HG03521 (cell line): ENCODE measurements around the gene NRXN3.

Source experiments
- ATAC-seq: cut with Tn5 transposase; IDR thresholded peaks from one replicate; pipeline ENCODE4 v1.9.1; 2021; ENCODE audit warnings: mild to moderate bottlenecking, moderate library complexity; ENCODE audit not compliant: unreplicated experiment

Gene NRXN3

DNA sequence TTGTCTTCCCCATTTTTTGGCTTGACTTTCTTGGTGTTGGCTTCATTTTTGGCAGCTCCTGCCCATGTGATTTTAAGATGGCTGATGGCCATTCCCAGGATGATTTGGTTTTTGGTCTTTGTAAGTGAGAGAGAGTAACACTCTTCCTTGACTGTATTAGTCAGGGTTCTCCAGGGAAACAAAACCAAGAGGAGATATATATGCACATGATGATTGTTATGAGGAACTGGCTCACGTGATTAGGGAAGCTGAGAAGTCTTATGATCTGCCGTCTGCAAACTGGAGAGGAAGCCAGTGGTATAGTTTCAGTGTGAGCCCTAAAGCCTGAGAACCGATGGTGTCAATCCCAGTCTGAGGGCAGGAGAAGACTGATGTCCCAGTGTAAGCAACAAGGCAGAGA lies 146.6 kb downstream of the NRXN3 start:
- ATAC-seq = no peak

- ATAC-seq = no peak
Measured at GRCh38 chr14:78319406-78319805, 149.2 kb downstream of the NRXN3 start.

GRCh38 chr14:78319887-78320635 lies 149.9 kb downstream of the NRXN3 start:
- ATAC-seq = no peak

- no peak for ATAC-seq
Measured at GRCh38 chr14:78324353-78324752, 154.2 kb downstream of the NRXN3 start.

GRCh38 chr14:78325911-78326310 lies 155.7 kb downstream of the NRXN3 start:
- ATAC-seq = no peak

DNA sequence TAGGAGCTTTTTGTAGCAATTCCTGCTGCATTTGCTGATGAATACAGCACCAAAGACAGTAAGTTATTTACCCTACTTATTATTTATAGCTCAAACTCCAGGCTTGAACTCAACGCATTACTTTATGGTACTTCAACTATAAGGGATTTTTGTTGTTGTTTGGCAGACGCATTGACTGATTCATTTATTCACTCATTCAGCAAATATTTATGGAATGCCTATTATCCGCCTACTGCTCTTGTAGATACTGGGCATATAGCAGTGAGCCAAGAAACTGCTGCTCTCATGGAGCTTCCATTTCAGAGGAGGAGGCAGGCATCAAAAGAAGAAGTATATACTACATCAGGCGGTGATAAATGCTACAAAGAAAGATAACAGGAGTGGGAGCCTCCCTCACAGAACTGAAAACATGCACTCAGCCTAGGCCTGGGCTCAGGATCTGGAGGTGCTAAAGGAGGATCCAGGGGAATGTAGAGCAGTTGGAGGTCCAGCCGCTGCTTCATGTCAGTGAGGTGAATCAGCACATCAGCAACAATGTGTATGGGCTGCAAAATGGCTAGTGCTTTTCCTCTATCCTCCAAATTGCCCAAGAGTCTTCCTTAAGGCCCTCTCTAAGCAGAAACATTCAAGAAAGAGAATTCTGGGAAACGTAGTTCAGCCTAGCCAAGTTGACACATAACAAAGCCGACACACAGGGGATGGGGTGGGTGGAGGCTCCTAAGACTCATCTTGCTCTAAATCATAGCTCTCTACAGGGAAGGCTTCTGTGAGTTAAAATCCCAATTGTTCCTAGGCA lies 157.5 kb downstream of the NRXN3 start:
- no peak for ATAC-seq

GRCh38 chr14:78329371-78329770 lies 159.2 kb downstream of the NRXN3 start:
- ATAC-seq = no peak

DNA sequence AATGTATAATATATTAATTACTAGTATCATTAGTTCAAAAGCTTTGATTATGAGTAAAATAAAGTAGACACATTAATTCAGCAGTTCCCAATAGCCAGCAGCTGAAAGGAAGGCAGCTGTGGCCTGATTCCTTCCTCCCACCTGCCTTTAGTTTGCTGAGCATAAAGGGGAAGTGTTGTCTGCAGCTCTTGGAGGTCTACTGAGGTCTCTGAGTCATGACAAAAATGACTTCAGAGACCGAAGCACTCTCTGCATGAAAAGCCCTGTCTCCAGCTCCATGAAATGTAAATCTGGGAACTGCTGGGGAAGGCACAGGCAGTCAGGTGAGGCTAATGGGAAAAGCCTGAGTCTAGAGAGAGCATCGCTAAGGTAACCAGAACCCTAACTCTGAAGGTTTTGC lies 165.4 kb downstream of the NRXN3 start:
- no peak for ATAC-seq

GRCh38 chr14:78340250-78340649 lies 170.1 kb downstream of the NRXN3 start:
- no peak for ATAC-seq

- ATAC-seq = no peak
Measured at GRCh38 chr14:78341827-78342389, 171.7 kb downstream of the NRXN3 start.

DNA sequence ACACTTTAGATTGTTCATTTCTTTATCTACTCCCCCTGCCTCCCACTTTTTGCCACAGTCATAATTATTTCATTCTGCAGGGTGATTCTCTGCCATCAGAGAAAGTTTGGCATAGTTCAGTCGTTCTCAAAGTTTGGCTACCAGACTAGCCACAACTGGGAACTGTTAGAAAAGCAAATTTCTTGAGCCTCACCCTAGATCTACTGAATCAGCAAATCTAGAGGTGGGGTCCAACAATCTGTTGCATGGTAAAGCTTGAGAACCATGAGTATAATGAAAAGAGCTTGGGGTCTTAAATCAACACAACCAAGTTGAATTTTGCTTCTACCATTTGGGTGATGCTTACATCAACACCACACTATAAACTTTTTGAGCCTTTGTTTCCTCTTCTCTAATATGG lies 172.7 kb downstream of the NRXN3 start:
- ATAC-seq = no peak

DNA sequence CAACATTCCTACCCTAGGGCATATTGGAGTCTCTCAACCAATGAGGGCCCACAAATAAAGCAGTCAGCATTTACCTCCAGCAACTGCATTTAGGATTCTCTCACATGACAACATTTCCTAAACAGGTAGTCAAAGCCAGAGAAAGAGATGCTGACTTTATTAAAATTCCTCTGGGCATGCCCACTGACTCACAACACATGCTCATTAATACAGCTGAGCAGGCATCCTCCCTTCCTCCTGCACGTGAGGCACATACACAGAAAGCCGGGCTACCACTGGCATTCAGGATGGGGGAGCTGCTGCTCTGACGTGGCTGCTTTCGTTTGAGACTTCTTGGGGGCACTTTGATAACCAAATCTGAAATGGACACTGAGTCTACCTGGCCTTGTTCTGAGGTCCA lies 174.1 kb downstream of the NRXN3 start:
- no peak for ATAC-seq

GRCh38 chr14:78345131-78345744 lies 175.1 kb downstream of the NRXN3 start:
- no peak for ATAC-seq

- ATAC-seq = no peak
Measured at GRCh38 chr14:78346747-78347146, 176.6 kb downstream of the NRXN3 start.

- no peak for ATAC-seq
Measured at GRCh38 chr14:78355109-78355508, 184.9 kb downstream of the NRXN3 start.

DNA sequence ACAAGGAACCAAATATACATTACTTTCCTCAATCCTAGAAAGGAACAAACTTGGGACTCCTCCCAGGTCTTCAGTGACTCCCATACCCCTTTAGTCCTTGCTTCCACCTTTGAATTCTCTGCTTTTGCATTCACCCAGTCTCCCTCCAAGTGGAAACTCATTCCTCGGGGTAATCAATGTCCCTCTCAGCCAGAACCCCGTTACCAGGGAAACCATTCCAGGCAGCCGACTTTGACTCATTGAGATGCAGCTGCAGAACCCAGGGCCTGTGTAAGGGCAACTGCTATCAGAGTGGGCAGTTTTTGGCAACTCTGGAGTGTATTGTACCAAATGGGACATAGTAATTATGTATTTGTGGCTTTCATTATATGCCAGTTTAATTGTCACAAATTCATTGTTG lies 186.2 kb downstream of the NRXN3 start:
- no peak for ATAC-seq

- no peak for ATAC-seq
Measured at GRCh38 chr14:78358591-78358990, 188.4 kb downstream of the NRXN3 start.

- no peak for ATAC-seq
Measured at GRCh38 chr14:78359581-78359980, 189.4 kb downstream of the NRXN3 start.

DNA sequence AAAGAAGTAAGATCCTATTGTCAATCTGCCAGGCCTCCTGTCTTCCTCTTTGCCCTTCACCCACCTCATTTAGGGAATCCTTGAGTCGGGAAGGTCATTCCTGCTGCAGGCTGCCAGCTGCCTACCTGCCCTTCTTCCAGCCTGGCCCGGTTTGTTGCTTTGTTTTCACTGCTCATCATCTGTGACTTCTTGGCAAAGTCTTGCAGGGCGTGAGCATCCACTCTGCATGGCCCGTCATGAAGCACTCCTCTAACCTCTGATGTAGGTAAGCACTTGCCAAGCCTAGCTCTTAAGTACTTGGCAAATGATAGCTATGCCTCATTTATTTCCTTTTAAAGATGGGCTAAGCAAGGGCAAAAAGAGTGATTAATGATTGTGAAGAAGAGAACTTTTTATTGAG lies 192.8 kb downstream of the NRXN3 start:
- no peak for ATAC-seq

- ATAC-seq = no peak
Measured at GRCh38 chr14:78367355-78367754, 197.2 kb downstream of the NRXN3 start.

- no peak for ATAC-seq
Measured at GRCh38 chr14:78383060-78383459, 212.9 kb downstream of the NRXN3 start.

- ATAC-seq = no peak
Measured at GRCh38 chr14:78398216-78398615, 228.0 kb downstream of the NRXN3 start.
